IMR-90 (cell line): ENCODE data around the gene MEF2A. TPM values are rescaled to one million over a fixed set of nuclear protein-coding genes. Genes with fewer than 3 reads are reported as not detected.

Experiments
- ATAC-seq: fragments of 200-7000 bp; cut with Tn5 transposase; 2 replicates; pipeline ENCODE4 v1.9.1; 2020; ENCODE audit warnings: low read depth, mild to moderate bottlenecking, moderate library complexity
- BruUV-seq: library from RNA; stranded (reverse); fragments of 400-500 nt; replicated peaks from 2 replicates; lab custom pipeline; 2021; lab: Mats Ljungman, UMichigan
- CTCF ChIA-PET: fragments of 300-600 bp; formaldehyde crosslinking; extraction: SDS; loops from one replicate; lab custom pipeline; 2021; ENCODE audit warnings: antibody characterized with exemption; lab: Yijun Ruan, JAX
- POLR2A ChIA-PET: fragments of 300-600 bp; sonication (Branson Sonifier 250); formaldehyde crosslinking; loops from one replicate; lab custom pipeline; 2022; ENCODE audit warnings: antibody characterized with exemption; ENCODE audit not compliant: unreplicated experiment; lab: Charles Lee
- DNase-seq: peaks from one replicate; pipeline ENCODE4 v3.0.0; 2013
- H2AFZ ChIP-seq: replicated peaks from 2 replicates; pipeline ENCODE3; 2013; ENCODE audit warnings: low read length, mild to moderate bottlenecking; ENCODE audit not compliant: poor library complexity
- H2AK5ac ChIP-seq: 2 replicates; pipeline ENCODE4 v1.6.1; 2013; ENCODE audit warnings: low read depth, low read length, inconsistent platforms
- H2AK9ac ChIP-seq: replicated peaks from 2 replicates; pipeline ENCODE3; 2013; ENCODE audit warnings: mild to moderate bottlenecking, low read depth, low read length, moderate library complexity; ENCODE audit not compliant: poor library complexity
- H2BK120ac ChIP-seq: 2 replicates; pipeline ENCODE4 v1.6.1; 2013; ENCODE audit warnings: low read depth, low read length, inconsistent platforms
- H2BK15ac ChIP-seq: 3 replicates; pipeline ENCODE4 v1.6.1; 2013; ENCODE audit warnings: low read depth, low read length, inconsistent platforms
- H2BK20ac ChIP-seq: 2 replicates; pipeline ENCODE4 v1.6.1; 2013; ENCODE audit warnings: low read depth, mild to moderate bottlenecking, inconsistent platforms, low read length, moderate library complexity
- H2BK5ac ChIP-seq: 2 replicates; pipeline ENCODE4 v1.6.1; 2013; ENCODE audit warnings: mild to moderate bottlenecking, low read depth, low read length, inconsistent platforms; ENCODE audit not compliant: poor library complexity, severe bottlenecking
- H3K14ac ChIP-seq: replicated peaks from 2 replicates; pipeline ENCODE4 v1.6.1; 2013; ENCODE audit warnings: low read depth, low read length, inconsistent platforms
- H3K18ac ChIP-seq: 2 replicates; pipeline ENCODE4 v1.6.1; 2013; ENCODE audit warnings: low read depth, low read length, control low read depth
- H3K23ac ChIP-seq: 2 replicates; pipeline ENCODE4 v1.6.1; 2013; ENCODE audit warnings: low read depth, low read length, inconsistent platforms
- H3K27ac ChIP-seq: 2 replicates; pipeline ENCODE4 v1.5.1; 2013; ENCODE audit warnings: mild to moderate bottlenecking, control low read depth, low read length; ENCODE audit not compliant: insufficient read depth
- H3K27me3 ChIP-seq: 2 replicates; pipeline ENCODE4 v1.6.1; 2013; ENCODE audit warnings: low read length; ENCODE audit not compliant: control insufficient read depth, insufficient read depth
- H3K36me3 ChIP-seq: 2 replicates; pipeline ENCODE4 v1.6.1; 2013; ENCODE audit warnings: low read length, mixed read lengths; ENCODE audit not compliant: control insufficient read depth, insufficient read depth
- H3K4ac ChIP-seq: 2 replicates; pipeline ENCODE4 v1.6.1; 2013; ENCODE audit warnings: low read depth, low read length, inconsistent platforms
- H3K4me1 ChIP-seq: 2 replicates; pipeline ENCODE4 v1.6.1; 2013; ENCODE audit warnings: low read length, mixed read lengths; ENCODE audit not compliant: control insufficient read depth, insufficient read depth
- H3K4me2 ChIP-seq: 2 replicates; pipeline ENCODE4 v1.6.1; 2013; ENCODE audit warnings: low read depth, mild to moderate bottlenecking, control low read depth, low read length, moderate library complexity
- H3K4me3 ChIP-seq: 2 replicates; pipeline ENCODE4 v1.5.1; 2013; ENCODE audit warnings: low read depth, mild to moderate bottlenecking, control low read depth, low read length, moderate library complexity; ENCODE audit not compliant: insufficient read depth
- H3K56ac ChIP-seq: 2 replicates; pipeline ENCODE4 v1.6.1; 2013; ENCODE audit warnings: low read length, inconsistent platforms; ENCODE audit not compliant: insufficient read depth; ENCODE audit errors: extremely low read depth
- H3K79me1 ChIP-seq, 2 experiments: 2 replicates each; pipeline ENCODE4 v1.6.1; 2013; ENCODE audit warnings: low read length in 2 of 2, inconsistent platforms in 1 of 2, low read depth in 1 of 2
- H3K9ac ChIP-seq: 2 replicates; pipeline ENCODE4 v1.6.1; 2013; ENCODE audit warnings: low read depth, low read length, control low read depth
- H3K9me1 ChIP-seq: 2 replicates; pipeline ENCODE4 v1.6.1; 2013; ENCODE audit warnings: low read length, inconsistent platforms; ENCODE audit not compliant: insufficient read depth
- H3K9me3 ChIP-seq: 2 replicates; pipeline ENCODE4 v1.6.1; 2013; ENCODE audit warnings: low read length; ENCODE audit not compliant: control insufficient read depth, insufficient read depth
- H4K20me1 ChIP-seq: 2 replicates; pipeline ENCODE4 v1.6.1; 2013; ENCODE audit warnings: low read length, inconsistent platforms; ENCODE audit not compliant: insufficient read depth
- H4K5ac ChIP-seq: 2 replicates; pipeline ENCODE4 v1.6.1; 2013; ENCODE audit warnings: mild to moderate bottlenecking, low read depth, low read length, control low read depth
- H4K8ac ChIP-seq, 2 experiments: 2 replicates each; pipeline ENCODE4 v1.6.1; 2013; ENCODE audit warnings: low read depth in 2 of 2, low read length in 2 of 2, control low read depth in 1 of 2, inconsistent platforms in 1 of 2
- H4K91ac ChIP-seq: 2 replicates; pipeline ENCODE4 v1.6.1; 2013; ENCODE audit warnings: low read depth, low read length, inconsistent platforms; ENCODE audit not compliant: insufficient read depth
- BHLHE40 ChIP-seq: fragments of 150-350 bp; IDR thresholded peaks from 2 replicates; pipeline ENCODE4 v1.6.1; 2016; ENCODE audit warnings: mild to moderate bottlenecking, low read depth, low read length
- FOS ChIP-seq: fragments of 150-350 bp; IDR thresholded peaks from 2 replicates; pipeline ENCODE4 v1.6.1; 2016; ENCODE audit warnings: low read depth, low read length
- POLR2A ChIP-seq: IDR thresholded peaks from 2 replicates; pipeline ENCODE4 v1.6.1; 2012; ENCODE audit warnings: mild to moderate bottlenecking, low read depth, low read length
- RFX5 ChIP-seq: IDR thresholded peaks from 2 replicates; pipeline ENCODE4 v1.8.0; 2012; ENCODE audit warnings: low read depth, mild to moderate bottlenecking, low read length, moderate library complexity
- WGBS, 2 experiments: methylation state at CpG; one replicate each; pipeline versions ENCODE4 v1.1.5 to v1.1.7; 2013; ENCODE audit warnings: missing lambda C conversion rate in 2 of 2; ENCODE audit not compliant: insufficient read length in 1 of 2; ENCODE audit errors: extremely low coverage in 2 of 2; 5-methylcytosine and 5-hydroxymethylcytosine counted together
- dilution Hi-C: fragments of 300-500 bp; cut with HindIII; formaldehyde crosslinking; loops from one replicate; pipeline ENCODE4 v1.14.3; 2018; ENCODE audit warnings: low sequenced_read_pairs; ENCODE audit not compliant: unreplicated experiment
- in situ Hi-C: fragments of 300-500 bp; cut with MboI; formaldehyde crosslinking; loops from 3 replicates; pipeline ENCODE4 v1.14.3; 2019; ENCODE audit warnings: low sequenced_read_pairs, inconsistent platforms, mixed read lengths
- intact Hi-C: fragments of 100-400 bp; cut with micrococcal nuclease; formaldehyde crosslinking; loops from 2 replicates; pipeline ENCODE4 v1.10.0; 2022
- polyA plus RNA-seq, 3 experiments: library from polyadenylated mRNA; depleted of rRNA; stranded (reverse); fragments of >200 nt; gene quantifications; 2 replicates each; pipeline ENCODE4 v1.2.3, GENCODE V29; 2012; ENCODE audit warnings: low replicate concordance in 1 of 3
- total RNA-seq: library from RNA; depleted of rRNA; stranded (reverse); fragments of >200 nt; gene quantifications from 2 replicates; pipeline ENCODE4 v1.2.3, GENCODE V29; 2012
- TF ChIP-seq, protein P1 (sequence below): fragments of 150-350 bp; IDR thresholded peaks from 2 replicates; pipeline ENCODE4 v1.6.1; 2017; ENCODE audit warnings: mild to moderate bottlenecking, antibody characterized with exemption, low read length, low read depth
- TF ChIP-seq, protein P2 (sequence below): conservative IDR thresholded peaks from 2 replicates; pipeline ENCODE4 v1.5.1; 2012; ENCODE audit warnings: mild to moderate bottlenecking, low read depth, low read length, improper control_type of control experiment

Gene MEF2A
- total and polyA plus RNA-seq, 2 of the 4 experiments (the other 2 are of a cell fraction), result 16.1 to 16.7 TPM

- Histone ChIP-seq H3K18ac (no peak overlapping the region), H3K9ac (no peak overlapping the region), H4K20me1 (no peaks in the 10 kb centered on the region), H2BK15ac (no peak overlapping the region), H3K56ac (no peak overlapping the region), H3K27ac (no peak overlapping the region), H3K79me1 (peaks cover 0 to 14% of the 10 kb centered on the region in 2 experiments; a peak in 2 of 4 replicates), H4K91ac (no peak overlapping the region), H4K8ac (no peak overlapping the region), H3K27me3 (peaks cover 4% of the 10 kb centered on the region; the same call in 1 of the 2 replicates), H3K4me3 (no peak overlapping the region), H3K9me1 (no peaks in the 10 kb centered on the region), H3K9me3 (no peaks in the 10 kb centered on the region), H3K4me2 (no peak overlapping the region), H3K14ac (no peak overlapping the region), H2BK20ac (no peak overlapping the region), H2AK9ac (no peak overlapping the region), H3K23ac (no peak overlapping the region), H3K4me1 (peaks cover 4% of the 10 kb centered on the region; the same call in 1 of the 2 replicates), H2AFZ (no peak overlapping the region), H3K36me3 (no peaks in the 10 kb centered on the region), H2AK5ac (no peak overlapping the region), H3K4ac (no peak overlapping the region), H2BK120ac (no peak overlapping the region), H2BK5ac (no peak overlapping the region), H4K5ac (no peak overlapping the region)
- intact Hi-C loops (loop anchor here (5.0 kb wide), 1 partner anchor 632 kb away; no protein-coding TSS in a partner anchor), dilution Hi-C loops (no loop called here), in situ Hi-C loops (loop anchor here (25.0 kb wide), 1 partner anchor 622 kb away; the partner anchor contains the start of gene SYNM)
- ATAC-seq (no peak), DNase-seq (no peak)
- TF ChIP-seq, protein P1, sequence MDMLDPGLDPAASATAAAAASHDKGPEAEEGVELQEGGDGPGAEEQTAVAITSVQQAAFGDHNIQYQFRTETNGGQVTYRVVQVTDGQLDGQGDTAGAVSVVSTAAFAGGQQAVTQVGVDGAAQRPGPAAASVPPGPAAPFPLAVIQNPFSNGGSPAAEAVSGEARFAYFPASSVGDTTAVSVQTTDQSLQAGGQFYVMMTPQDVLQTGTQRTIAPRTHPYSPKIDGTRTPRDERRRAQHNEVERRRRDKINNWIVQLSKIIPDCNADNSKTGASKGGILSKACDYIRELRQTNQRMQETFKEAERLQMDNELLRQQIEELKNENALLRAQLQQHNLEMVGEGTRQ, result no peak
- TF ChIP-seq FOS, result no peak
- no peak for TF ChIP-seq BHLHE40
- TF ChIP-seq RFX5, result no peak
- TF ChIP-seq, protein P2, sequence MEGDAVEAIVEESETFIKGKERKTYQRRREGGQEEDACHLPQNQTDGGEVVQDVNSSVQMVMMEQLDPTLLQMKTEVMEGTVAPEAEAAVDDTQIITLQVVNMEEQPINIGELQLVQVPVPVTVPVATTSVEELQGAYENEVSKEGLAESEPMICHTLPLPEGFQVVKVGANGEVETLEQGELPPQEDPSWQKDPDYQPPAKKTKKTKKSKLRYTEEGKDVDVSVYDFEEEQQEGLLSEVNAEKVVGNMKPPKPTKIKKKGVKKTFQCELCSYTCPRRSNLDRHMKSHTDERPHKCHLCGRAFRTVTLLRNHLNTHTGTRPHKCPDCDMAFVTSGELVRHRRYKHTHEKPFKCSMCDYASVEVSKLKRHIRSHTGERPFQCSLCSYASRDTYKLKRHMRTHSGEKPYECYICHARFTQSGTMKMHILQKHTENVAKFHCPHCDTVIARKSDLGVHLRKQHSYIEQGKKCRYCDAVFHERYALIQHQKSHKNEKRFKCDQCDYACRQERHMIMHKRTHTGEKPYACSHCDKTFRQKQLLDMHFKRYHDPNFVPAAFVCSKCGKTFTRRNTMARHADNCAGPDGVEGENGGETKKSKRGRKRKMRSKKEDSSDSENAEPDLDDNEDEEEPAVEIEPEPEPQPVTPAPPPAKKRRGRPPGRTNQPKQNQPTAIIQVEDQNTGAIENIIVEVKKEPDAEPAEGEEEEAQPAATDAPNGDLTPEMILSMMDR, result no peak
- TF ChIP-seq POLR2A, result no peak
- ChIA-PET CTCF (no interaction called here), POLR2A (no interaction called here)
- no TSS peak for BruUV-seq
- WGBS, 2 experiments, result no CpG with 5 or more reads among the region's 1 CpG
These were observed 168.8 kb downstream of the MEF2A start for GRCh38 chr15:99734575-99734974.
